WTC11 (cell line): Measurements from ENCODE around the gene NPW.

ENCODE experiments used
- CREB1 ChIP-seq: sonication (generic); formaldehyde crosslinking; IDR thresholded peaks from 2 replicates; pipeline ENCODE4 v1.8.0; 2023; ENCODE audit warnings: mild to moderate bottlenecking, missing genetic modification reagents
- ZNF121 ChIP-seq: sonication (generic); formaldehyde crosslinking; IDR thresholded peaks from 2 replicates; pipeline ENCODE4 v1.8.0; 2023; ENCODE audit warnings: missing genetic modification reagents
- ZNF232 ChIP-seq: sonication (generic); formaldehyde crosslinking; IDR thresholded peaks from 2 replicates; pipeline ENCODE4 v1.8.0; 2022; ENCODE audit warnings: mild to moderate bottlenecking, missing genetic modification reagents
- ZNF317 ChIP-seq: sonication (generic); formaldehyde crosslinking; IDR thresholded peaks from 2 replicates; pipeline ENCODE4 v1.8.1; 2023; ENCODE audit warnings: low read depth, mild to moderate bottlenecking, moderate library complexity, missing genetic modification reagents, borderline replicate concordance
- TF ChIP-seq, protein P1 (sequence below): fragments of 200-600 bp; IDR thresholded peaks from 2 replicates; pipeline ENCODE4 v1.8.0; 2022; ENCODE audit warnings: antibody characterized with exemption
- TF ChIP-seq, protein P2 (sequence below): sonication (generic); formaldehyde crosslinking; IDR thresholded peaks from 2 replicates; pipeline ENCODE4 v1.8.0; 2022; ENCODE audit warnings: mild to moderate bottlenecking, missing genetic modification reagents
- TF ChIP-seq, protein P3 (sequence below): sonication (generic); formaldehyde crosslinking; IDR thresholded peaks from 2 replicates; pipeline ENCODE4 v1.8.0; 2023; ENCODE audit warnings: missing genetic modification reagents
- TF ChIP-seq, protein P4 (sequence below): sonication (generic); formaldehyde crosslinking; IDR thresholded peaks from 2 replicates; pipeline ENCODE4 v1.8.1; 2023; ENCODE audit warnings: mild to moderate bottlenecking, missing genetic modification reagents, moderate library complexity
- TF ChIP-seq, protein P5 (sequence below): sonication (generic); formaldehyde crosslinking; IDR thresholded peaks from 2 replicates; pipeline ENCODE4 v1.8.1; 2023; ENCODE audit warnings: mild to moderate bottlenecking, missing genetic modification reagents, moderate library complexity
- TF ChIP-seq, protein P6 (sequence below): sonication (generic); formaldehyde crosslinking; IDR thresholded peaks from 2 replicates; pipeline ENCODE4 v1.8.0; 2022; ENCODE audit warnings: mild to moderate bottlenecking, missing genetic modification reagents
- TF ChIP-seq, protein P7 (sequence below): fragments of 250-450 bp; sonication (Bioruptor Pico); IDR thresholded peaks from 2 replicates; pipeline ENCODE4 v1.9.0; 2021; ENCODE audit warnings: mild to moderate bottlenecking, borderline replicate concordance
- TF ChIP-seq, protein P8 (sequence below): sonication (generic); formaldehyde crosslinking; IDR thresholded peaks from 2 replicates; pipeline ENCODE4 v1.8.1; 2023; ENCODE audit warnings: mild to moderate bottlenecking, moderate library complexity, missing genetic modification reagents

DNA sequence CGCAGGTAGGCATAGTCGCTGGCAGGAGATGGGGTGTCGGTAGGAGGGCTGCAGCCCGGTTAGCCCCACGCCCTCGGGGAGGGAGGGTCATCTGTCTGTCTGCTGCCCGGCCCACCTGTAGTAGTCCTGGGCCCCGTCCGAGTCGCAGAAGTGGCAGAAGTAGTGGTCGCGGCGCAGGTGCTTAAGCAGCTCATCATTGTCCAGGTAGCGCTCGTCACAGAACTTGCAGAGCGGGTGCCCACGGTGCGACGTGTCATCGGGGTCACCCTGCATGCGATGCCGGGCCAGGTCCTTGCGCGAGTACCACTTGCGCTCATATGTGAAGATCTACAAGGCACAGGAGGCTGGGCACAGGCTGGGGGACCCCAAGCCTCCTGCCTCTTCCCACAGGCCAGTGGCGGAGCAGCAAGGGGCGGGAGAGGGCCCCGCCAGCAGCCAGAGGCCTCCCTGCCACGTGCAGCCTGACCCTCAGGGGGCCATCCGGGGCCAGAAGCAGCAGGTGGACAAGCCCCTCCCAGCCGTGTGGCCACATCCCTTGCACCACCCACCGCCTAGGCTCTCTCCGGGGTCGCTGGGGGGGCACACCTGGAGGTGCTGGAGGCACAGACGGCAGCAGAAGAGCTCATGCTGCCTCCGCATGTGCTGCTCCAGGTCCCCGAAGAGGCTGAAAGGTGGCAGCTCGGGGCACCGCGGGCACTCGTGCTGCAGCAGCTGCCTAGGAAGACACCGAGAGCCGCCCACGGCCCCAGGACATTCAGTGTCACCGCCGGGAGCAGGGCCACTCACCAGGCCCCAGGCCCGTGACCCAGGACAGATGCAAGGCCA, 17.0 kb upstream of the NPW start:
- TF ChIP-seq, protein P1, sequence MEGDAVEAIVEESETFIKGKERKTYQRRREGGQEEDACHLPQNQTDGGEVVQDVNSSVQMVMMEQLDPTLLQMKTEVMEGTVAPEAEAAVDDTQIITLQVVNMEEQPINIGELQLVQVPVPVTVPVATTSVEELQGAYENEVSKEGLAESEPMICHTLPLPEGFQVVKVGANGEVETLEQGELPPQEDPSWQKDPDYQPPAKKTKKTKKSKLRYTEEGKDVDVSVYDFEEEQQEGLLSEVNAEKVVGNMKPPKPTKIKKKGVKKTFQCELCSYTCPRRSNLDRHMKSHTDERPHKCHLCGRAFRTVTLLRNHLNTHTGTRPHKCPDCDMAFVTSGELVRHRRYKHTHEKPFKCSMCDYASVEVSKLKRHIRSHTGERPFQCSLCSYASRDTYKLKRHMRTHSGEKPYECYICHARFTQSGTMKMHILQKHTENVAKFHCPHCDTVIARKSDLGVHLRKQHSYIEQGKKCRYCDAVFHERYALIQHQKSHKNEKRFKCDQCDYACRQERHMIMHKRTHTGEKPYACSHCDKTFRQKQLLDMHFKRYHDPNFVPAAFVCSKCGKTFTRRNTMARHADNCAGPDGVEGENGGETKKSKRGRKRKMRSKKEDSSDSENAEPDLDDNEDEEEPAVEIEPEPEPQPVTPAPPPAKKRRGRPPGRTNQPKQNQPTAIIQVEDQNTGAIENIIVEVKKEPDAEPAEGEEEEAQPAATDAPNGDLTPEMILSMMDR = no peak
- TF ChIP-seq, protein P2, sequence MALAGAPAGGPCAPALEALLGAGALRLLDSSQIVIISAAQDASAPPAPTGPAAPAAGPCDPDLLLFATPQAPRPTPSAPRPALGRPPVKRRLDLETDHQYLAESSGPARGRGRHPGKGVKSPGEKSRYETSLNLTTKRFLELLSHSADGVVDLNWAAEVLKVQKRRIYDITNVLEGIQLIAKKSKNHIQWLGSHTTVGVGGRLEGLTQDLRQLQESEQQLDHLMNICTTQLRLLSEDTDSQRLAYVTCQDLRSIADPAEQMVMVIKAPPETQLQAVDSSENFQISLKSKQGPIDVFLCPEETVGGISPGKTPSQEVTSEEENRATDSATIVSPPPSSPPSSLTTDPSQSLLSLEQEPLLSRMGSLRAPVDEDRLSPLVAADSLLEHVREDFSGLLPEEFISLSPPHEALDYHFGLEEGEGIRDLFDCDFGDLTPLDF = no peak
- no peak for TF ChIP-seq CREB1 (CRISPR knock-in tag)
- no peak for TF ChIP-seq ZNF121 (CRISPR knock-in tag)
- TF ChIP-seq, protein P3, sequence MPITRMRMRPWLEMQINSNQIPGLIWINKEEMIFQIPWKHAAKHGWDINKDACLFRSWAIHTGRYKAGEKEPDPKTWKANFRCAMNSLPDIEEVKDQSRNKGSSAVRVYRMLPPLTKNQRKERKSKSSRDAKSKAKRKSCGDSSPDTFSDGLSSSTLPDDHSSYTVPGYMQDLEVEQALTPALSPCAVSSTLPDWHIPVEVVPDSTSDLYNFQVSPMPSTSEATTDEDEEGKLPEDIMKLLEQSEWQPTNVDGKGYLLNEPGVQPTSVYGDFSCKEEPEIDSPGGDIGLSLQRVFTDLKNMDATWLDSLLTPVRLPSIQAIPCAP (CRISPR knock-in tag) = no peak
- TF ChIP-seq, protein P4, sequence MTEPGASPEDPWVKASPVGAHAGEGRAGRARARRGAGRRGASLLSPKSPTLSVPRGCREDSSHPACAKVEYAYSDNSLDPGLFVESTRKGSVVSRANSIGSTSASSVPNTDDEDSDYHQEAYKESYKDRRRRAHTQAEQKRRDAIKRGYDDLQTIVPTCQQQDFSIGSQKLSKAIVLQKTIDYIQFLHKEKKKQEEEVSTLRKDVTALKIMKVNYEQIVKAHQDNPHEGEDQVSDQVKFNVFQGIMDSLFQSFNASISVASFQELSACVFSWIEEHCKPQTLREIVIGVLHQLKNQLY (CRISPR knock-in tag) = no peak
- TF ChIP-seq ZNF232 (CRISPR knock-in tag) = no peak
- TF ChIP-seq, protein P5, sequence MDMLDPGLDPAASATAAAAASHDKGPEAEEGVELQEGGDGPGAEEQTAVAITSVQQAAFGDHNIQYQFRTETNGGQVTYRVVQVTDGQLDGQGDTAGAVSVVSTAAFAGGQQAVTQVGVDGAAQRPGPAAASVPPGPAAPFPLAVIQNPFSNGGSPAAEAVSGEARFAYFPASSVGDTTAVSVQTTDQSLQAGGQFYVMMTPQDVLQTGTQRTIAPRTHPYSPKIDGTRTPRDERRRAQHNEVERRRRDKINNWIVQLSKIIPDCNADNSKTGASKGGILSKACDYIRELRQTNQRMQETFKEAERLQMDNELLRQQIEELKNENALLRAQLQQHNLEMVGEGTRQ (CRISPR knock-in tag) = no peak
- no peak for TF ChIP-seq ZNF317 (CRISPR knock-in tag)
- TF ChIP-seq, protein P6, sequence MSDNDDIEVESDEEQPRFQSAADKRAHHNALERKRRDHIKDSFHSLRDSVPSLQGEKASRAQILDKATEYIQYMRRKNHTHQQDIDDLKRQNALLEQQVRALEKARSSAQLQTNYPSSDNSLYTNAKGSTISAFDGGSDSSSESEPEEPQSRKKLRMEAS = no peak
- TF ChIP-seq, protein P7, sequence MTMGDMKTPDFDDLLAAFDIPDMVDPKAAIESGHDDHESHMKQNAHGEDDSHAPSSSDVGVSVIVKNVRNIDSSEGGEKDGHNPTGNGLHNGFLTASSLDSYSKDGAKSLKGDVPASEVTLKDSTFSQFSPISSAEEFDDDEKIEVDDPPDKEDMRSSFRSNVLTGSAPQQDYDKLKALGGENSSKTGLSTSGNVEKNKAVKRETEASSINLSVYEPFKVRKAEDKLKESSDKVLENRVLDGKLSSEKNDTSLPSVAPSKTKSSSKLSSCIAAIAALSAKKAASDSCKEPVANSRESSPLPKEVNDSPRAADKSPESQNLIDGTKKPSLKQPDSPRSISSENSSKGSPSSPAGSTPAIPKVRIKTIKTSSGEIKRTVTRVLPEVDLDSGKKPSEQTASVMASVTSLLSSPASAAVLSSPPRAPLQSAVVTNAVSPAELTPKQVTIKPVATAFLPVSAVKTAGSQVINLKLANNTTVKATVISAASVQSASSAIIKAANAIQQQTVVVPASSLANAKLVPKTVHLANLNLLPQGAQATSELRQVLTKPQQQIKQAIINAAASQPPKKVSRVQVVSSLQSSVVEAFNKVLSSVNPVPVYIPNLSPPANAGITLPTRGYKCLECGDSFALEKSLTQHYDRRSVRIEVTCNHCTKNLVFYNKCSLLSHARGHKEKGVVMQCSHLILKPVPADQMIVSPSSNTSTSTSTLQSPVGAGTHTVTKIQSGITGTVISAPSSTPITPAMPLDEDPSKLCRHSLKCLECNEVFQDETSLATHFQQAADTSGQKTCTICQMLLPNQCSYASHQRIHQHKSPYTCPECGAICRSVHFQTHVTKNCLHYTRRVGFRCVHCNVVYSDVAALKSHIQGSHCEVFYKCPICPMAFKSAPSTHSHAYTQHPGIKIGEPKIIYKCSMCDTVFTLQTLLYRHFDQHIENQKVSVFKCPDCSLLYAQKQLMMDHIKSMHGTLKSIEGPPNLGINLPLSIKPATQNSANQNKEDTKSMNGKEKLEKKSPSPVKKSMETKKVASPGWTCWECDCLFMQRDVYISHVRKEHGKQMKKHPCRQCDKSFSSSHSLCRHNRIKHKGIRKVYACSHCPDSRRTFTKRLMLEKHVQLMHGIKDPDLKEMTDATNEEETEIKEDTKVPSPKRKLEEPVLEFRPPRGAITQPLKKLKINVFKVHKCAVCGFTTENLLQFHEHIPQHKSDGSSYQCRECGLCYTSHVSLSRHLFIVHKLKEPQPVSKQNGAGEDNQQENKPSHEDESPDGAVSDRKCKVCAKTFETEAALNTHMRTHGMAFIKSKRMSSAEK (CRISPR knock-in tag) = no peak
- TF ChIP-seq, protein P8, sequence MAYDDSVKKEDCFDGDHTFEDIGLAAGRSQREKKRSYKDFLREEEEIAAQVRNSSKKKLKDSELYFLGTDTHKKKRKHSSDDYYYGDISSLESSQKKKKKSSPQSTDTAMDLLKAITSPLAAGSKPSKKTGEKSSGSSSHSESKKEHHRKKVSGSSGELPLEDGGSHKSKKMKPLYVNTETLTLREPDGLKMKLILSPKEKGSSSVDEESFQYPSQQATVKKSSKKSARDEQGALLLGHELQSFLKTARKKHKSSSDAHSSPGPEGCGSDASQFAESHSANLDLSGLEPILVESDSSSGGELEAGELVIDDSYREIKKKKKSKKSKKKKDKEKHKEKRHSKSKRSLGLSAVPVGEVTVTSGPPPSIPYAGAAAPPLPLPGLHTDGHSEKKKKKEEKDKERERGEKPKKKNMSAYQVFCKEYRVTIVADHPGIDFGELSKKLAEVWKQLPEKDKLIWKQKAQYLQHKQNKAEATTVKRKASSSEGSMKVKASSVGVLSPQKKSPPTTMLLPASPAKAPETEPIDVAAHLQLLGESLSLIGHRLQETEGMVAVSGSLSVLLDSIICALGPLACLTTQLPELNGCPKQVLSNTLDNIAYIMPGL (CRISPR knock-in tag) = no peak
